Activated CD8-positive, alpha-beta memory T cell treated with anti-CD3 and anti-CD28 coated beads for 4 hours (primary cell): ENCODE measurements around the gene PNMA5.
A peak's percentile ranks its signal among the peaks of the same experiment; 100 is the strongest.

ENCODE experiments used
- DNase-seq, 2 donors: peaks; one replicate each; pipeline ENCODE4 v3.0.0-alpha.2; 2020; ENCODE audit warnings: low read depth in 2 of 2

Gene PNMA5

GRCh38 chrX:152958524-152959465 is 35.1 kb downstream of the PNMA5 start:
- DNase-seq, result peak; percentile 79 to 80

GRCh38 chrX:152958047-152958446 is 35.9 kb downstream of the PNMA5 start:
- DNase-seq, result no peak

- DNase-seq, result no peak
These were observed 43.1 kb downstream of the PNMA5 start for GRCh38 chrX:152950786-152951185.

- no peak for DNase-seq
These were observed 44.8 kb downstream of the PNMA5 start for GRCh38 chrX:152949114-152949513.

GRCh38 chrX:152946681-152947080 is 47.2 kb downstream of the PNMA5 start:
- no peak for DNase-seq

GRCh38 chrX:152945021-152945979 is 48.6 kb downstream of the PNMA5 start:
- no peak for DNase-seq

- DNase-seq, result no peak
These were observed 50.1 kb downstream of the PNMA5 start for GRCh38 chrX:152943826-152944225.

GRCh38 chrX:152942077-152942442 is 51.9 kb downstream of the PNMA5 start:
- DNase-seq, result no peak

- DNase-seq, result peak; percentile 77 to 78
These were observed 52.4 kb downstream of the PNMA5 start for GRCh38 chrX:152941328-152942076.
